ENCODE data around the gene CD46.

Gene CD46

DNA sequence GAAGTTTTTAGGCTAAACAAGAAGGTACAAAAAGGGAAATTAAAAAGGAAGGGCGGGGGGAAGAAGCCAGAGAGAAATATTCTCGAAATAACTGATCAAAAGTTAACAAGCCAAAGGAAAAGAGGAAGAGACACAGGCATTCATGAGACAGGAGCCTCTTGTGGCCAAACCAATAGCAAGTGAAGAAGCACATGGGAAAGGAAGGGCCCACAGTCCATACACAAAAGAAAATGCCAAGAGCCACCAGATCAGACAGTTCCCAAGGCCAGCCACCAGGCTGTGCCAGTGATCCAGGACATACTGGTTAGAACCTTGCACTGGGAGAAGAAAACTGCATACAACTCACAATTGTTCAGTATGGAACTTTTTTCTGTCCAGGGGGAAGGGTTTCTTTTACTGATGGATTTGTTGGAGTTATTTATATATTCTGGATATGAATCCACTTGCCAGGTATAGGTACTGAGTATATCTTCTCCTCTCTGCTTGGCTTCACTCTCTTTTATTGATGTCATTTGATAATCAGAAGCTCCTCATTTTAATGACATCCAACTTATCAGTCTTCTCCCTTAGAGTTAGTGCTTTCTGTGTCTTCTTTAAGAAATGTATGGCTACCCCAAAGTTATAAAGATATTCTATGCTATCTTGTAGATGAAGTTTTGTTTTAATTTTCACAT, 76.8 kb downstream of the CD46 start:
- DNase-seq (ENCODE audit: low read depth): peak; percentile 36

GRCh38 chr1:207829576-207829975, 77.7 kb downstream of the CD46 start:
- no peak for DNase-seq (ENCODE audit: low read depth)

- no peak for DNase-seq (ENCODE audit: low read depth)
Measured at GRCh38 chr1:207830788-207831187, 78.9 kb downstream of the CD46 start.

DNA sequence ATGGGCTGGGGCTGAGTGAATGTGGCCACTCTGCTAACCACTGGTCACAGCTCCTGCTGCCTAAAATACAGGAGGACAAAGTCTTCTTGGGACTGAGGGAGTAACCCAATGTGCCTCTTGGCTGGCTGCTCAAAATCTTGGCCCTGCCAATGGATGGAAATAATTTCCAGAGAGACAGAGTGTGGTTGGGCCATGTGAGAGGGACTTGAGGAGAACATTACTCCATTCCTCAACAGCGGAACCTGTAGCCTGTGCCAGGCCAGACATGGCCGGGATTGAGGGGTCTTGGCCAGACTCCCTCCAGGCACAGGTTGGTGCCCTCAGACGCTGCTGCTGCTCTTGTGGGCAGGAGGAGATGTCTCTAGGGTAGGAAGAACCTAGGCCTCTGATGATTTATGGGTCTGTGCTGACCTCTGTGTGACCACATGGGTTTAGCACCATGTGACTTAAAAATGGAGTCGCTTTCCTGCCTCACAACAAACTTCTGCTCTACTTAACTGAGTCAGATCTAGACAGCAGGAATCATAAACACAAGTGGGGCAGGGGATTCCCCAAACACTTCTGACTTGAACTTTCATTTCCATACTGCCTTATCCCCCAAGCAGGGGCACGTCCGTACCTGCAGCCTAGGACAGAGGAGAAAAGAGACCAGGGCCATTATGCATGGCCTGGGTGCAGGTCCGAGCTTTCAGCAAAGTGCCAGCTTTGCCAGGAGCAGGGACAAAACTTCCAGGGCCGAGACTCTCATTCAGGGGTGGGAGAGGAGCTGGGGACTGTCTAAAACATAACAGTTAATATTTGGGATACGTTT, 79.9 kb downstream of the CD46 start:
- peak; percentile 36 for DNase-seq (ENCODE audit: low read depth)

GRCh38 chr1:207832796-207833195, 80.9 kb downstream of the CD46 start:
- no peak for DNase-seq (ENCODE audit: low read depth)

GRCh38 chr1:207833381-207833780, 81.5 kb downstream of the CD46 start:
- no peak for DNase-seq (ENCODE audit: low read depth)

GRCh38 chr1:207833956-207834660, 82.3 kb downstream of the CD46 start:
- no peak for DNase-seq (ENCODE audit: low read depth)

DNA sequence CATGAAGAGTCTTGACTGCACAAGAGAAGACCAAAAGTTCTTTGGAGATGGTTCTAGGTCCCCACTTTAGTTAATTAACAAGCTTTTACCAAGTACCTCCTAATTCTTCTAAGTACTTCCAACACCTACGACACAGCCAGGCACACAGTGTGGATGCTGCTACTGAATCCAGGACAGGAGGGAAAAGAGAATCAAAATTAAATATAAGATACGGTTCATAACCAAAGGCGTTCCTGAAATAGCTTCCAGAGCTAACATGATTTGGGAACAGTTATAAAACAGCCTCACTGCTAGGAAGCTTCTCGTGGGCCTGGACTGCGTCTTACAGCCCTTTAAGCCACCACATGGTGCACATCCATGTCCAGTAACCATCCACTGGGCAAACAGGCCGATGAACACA, 84.1 kb downstream of the CD46 start:
- DNase-seq (ENCODE audit: low read depth): no peak

DNA sequence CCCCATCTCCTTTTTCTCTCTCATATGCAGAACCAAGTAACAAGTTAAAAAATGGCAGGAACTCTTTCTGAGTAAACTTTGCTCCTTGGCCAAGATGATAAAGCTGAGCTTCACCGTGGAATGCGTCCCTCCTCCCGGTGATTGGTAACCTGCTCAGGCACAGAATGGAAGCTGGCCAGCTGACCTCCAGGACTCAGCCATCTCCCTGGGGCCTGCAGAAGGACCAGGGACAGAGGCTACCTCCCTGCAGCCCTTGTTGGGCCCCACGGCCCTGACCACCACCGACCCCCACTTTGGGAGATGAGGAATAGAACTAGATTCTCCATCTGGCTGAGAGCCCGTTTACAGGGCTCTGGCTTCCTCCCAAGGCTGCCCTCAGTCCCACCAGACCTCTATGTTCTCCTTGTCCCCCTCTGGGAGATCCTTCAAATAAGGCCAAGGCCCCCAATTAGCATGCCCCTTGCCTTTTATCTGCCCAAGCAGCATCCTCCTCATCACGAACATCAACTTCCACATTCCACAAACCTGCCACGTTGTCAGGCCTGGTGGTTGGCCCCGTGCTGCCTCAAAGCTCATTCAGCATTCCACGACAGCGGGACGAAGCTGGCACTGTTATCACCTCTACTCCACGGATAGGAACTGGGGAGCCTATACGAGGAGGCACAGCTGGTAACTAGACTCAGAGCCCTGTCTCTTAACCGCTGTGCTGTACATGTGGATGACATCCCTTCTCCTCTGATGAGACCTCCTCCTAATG, 84.9 kb downstream of the CD46 start:
- DNase-seq (ENCODE audit: low read depth): no peak

DNA sequence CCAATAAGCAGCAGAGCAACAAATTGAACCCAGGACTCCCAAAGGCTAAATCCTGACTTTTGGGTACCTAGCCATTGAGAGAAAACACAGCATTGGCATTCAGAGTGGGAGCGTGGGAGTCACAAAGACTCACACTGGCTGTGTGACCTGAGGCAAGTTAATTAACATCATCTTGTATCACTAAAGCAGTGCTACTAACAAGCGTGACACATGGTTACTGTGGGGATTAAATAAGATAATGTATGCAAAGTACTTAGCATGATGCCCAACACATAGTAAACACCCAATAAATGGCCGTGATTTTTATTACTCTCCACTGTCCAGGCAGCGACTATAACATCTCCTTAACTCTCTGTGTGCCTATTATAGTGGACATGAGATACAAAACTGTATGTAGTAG, 85.8 kb downstream of the CD46 start:
- no peak for DNase-seq (ENCODE audit: low read depth)

- DNase-seq (ENCODE audit: low read depth): no peak
Measured at GRCh38 chr1:207838156-207839082, 86.6 kb downstream of the CD46 start.

DNA sequence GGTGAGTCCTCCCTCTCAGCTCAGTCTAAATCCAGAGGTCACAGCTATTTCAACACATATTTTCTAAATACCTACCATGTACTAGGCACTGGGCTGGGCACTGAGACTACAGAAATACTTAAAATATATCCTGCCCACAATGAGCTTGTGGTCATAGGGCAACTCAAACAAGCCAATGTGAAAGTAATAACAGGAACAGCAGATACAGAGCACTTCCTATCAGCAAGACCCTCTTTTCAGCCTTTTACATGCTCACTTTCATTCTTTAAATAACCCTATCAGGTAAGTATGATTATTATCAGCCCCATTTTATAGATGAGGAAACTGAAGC, 87.2 kb downstream of the CD46 start:
- no peak for DNase-seq (ENCODE audit: low read depth)

DNA sequence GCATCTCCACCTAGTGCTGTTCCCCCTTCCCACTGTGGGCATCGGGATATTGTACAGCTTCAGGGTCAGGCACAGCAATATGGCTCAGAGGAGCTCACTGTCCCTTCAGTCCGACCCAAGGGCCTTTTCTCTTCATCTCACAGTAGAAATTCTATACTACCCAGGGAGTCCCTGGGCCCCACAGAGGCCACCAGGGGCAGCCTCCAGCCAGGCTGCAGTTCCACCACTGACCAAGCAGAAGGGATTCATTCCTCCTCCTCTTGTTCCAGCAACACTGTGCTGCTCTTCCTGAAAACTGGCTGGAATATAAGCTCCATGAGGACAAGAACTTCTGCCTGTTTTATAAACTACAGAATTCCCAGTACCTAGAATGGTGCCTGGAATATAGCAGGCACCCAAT, 88.5 kb downstream of the CD46 start:
- no peak for DNase-seq (ENCODE audit: low read depth)

GRCh38 chr1:207841293-207841692, 89.4 kb downstream of the CD46 start:
- no peak for DNase-seq (ENCODE audit: low read depth)

DNA sequence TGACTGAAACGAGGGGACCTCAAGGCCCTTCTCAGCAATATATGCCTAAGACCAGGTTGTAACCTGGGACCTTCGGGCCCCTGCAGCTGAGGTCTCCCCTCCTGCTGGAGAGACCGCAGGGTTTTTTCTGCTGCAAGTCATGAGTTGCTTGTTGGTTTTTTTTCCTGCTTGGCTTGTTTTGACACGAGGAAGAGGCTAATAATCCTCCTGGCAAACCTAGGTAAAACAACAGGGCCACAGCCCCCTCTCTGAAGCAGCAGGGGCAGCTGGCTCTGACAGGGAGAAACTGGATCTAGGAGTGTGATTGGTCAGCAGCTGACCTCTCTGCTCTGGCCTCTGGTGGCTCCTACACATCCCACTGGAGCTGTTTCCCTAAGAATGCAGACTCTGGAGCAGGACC, 90.0 kb downstream of the CD46 start:
- DNase-seq (ENCODE audit: low read depth): no peak

DNA sequence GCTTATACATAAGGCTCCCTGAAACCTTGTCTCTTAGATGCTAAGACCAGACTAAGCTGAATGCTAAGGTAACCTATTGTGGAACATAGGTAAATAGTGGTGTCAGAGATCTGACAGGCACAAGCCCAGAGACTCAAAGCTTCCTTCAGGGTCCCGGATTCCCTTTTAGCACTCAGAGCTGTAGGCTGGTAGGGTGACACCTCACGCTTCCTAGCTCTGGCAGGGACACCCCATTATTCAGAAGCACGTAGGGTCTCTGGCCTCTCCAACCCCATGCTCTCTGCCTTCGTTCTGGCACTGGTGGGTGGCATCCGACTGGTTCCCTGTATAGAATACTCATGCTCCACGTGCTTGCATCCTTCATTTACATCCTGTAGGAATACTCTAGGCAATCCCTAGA, 90.7 kb downstream of the CD46 start:
- DNase-seq (ENCODE audit: low read depth): no peak

DNA sequence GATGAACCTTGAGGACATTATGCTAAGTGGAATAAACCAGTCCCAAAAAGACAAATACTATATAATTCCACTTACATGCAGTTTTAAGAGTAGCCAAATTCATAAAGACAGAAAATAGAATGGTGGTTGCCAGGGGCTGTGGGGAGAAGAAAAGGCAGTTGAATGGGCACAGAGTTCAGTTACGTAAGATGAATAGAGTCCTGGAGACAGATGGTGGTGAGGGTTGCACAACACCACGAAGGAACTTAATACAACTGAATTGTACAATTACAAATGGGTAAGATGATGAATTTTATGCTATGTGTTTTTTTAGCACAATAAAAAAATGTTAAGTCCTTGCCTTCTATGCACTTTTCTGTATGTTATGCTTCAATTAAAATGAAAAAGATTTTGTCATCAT, 92.5 kb downstream of the CD46 start:
- no peak for DNase-seq (ENCODE audit: low read depth)
